PC-9 (cell line): Measurements from ENCODE around the gene NME7. TPM values are rescaled to one million over a fixed set of nuclear protein-coding genes. Genes with fewer than 3 reads are reported as not detected.

Experiments used
- BruUV-seq: library from RNA; stranded (reverse); fragments of 400-500 nt; replicated peaks from 2 replicates; lab custom pipeline; 2021; lab: Mats Ljungman, UMichigan
- CTCF ChIA-PET: fragments of 300-600 bp; sonication (Branson Sonifier 250); formaldehyde crosslinking; loops from one replicate; lab custom pipeline; 2022; ENCODE audit warnings: antibody characterized with exemption; lab: Charles Lee
- POLR2A ChIA-PET: fragments of 300-600 bp; sonication (Branson Sonifier 250); formaldehyde crosslinking; loops from one replicate; lab custom pipeline; 2022; ENCODE audit warnings: antibody characterized with exemption; ENCODE audit not compliant: unreplicated experiment; lab: Charles Lee
- DNase-seq, 2 experiments: peaks; one replicate each; pipeline versions ENCODE4 v3.0.0 to v3.0.0-alpha.2; 2015 to 2022; ENCODE audit warnings: mixed read lengths in 1 of 2
- H2AFZ ChIP-seq: fragments of 200-600 bp; sonication (generic); 2 replicates; pipeline ENCODE4 v1.8.1; 2017; ENCODE audit warnings: antibody characterized with exemption
- H3F3A ChIP-seq: fragments of 200-600 bp; sonication (generic); 2 replicates; pipeline ENCODE4 v1.8.1; 2017; ENCODE audit warnings: antibody characterized with exemption, mild to moderate bottlenecking, low read depth; ENCODE audit not compliant: insufficient read depth
- H3K27ac ChIP-seq: fragments of 200-600 bp; sonication (generic); 2 replicates; pipeline ENCODE4 v1.6.1; 2016; ENCODE audit warnings: mixed run types
- H3K27me3 ChIP-seq: fragments of 200-600 bp; sonication (generic); 2 replicates; pipeline ENCODE4 v1.6.1; 2016; ENCODE audit warnings: low read depth, mixed run types; ENCODE audit not compliant: insufficient read depth
- H3K36me3 ChIP-seq: fragments of 200-600 bp; sonication (generic); 2 replicates; pipeline ENCODE4 v1.6.1; 2016; ENCODE audit warnings: low read depth, mixed run types
- H3K4me1 ChIP-seq: fragments of 200-600 bp; sonication (generic); replicated peaks from 2 replicates; pipeline ENCODE4 v1.6.1; 2016; ENCODE audit warnings: mixed run types; ENCODE audit not compliant: insufficient read depth
- H3K4me2 ChIP-seq: fragments of 200-600 bp; sonication (generic); 2 replicates; pipeline ENCODE4 v1.6.1; 2017; ENCODE audit warnings: mixed run types
- H3K4me3 ChIP-seq: fragments of 200-600 bp; sonication (generic); 2 replicates; pipeline ENCODE4 v1.6.1; 2016; ENCODE audit warnings: mixed run types
- H3K79me2 ChIP-seq: fragments of 200-600 bp; sonication (generic); 2 replicates; pipeline ENCODE4 v1.6.1; 2017; ENCODE audit warnings: low read depth, mixed run types
- H3K9me2 ChIP-seq: fragments of 200-600 bp; sonication (generic); 2 replicates; pipeline ENCODE4 v1.8.1; 2017; ENCODE audit warnings: mild to moderate bottlenecking; ENCODE audit not compliant: insufficient read depth
- H3K9me3 ChIP-seq: fragments of 200-600 bp; sonication (generic); 2 replicates; pipeline ENCODE4 v1.8.1; 2016; ENCODE audit warnings: low read depth; ENCODE audit not compliant: insufficient read depth
- H4K20me1 ChIP-seq: fragments of 200-600 bp; sonication (generic); 2 replicates; pipeline ENCODE4 v1.8.1; 2017; ENCODE audit not compliant: insufficient read depth
- EZH2 ChIP-seq: fragments of 200-600 bp; sonication (generic); IDR thresholded peaks from 2 replicates; pipeline ENCODE4 v1.8.0; 2017; ENCODE audit warnings: antibody characterized with exemption, low read depth
- intact Hi-C: fragments of 100-400 bp; cut with micrococcal nuclease; formaldehyde crosslinking; loops from one replicate; pipeline ENCODE4 v1.10.0; 2022; ENCODE audit not compliant: unreplicated experiment
- total RNA-seq: library from RNA; stranded (reverse); gene quantifications from 2 replicates; pipeline ENCODE4 v1.2.3, GENCODE V29; 2021
- TF ChIP-seq, protein P1 (sequence below): fragments of 200-600 bp; sonication (generic); conservative IDR thresholded peaks from 2 replicates; pipeline ENCODE4 v1.6.1; 2017; ENCODE audit warnings: mixed run types, antibody characterized with exemption, mild to moderate bottlenecking, moderate library complexity

NME7 gene
- total RNA-seq, 1 experiment from 2014 or later: 21.4 TPM

DNA sequence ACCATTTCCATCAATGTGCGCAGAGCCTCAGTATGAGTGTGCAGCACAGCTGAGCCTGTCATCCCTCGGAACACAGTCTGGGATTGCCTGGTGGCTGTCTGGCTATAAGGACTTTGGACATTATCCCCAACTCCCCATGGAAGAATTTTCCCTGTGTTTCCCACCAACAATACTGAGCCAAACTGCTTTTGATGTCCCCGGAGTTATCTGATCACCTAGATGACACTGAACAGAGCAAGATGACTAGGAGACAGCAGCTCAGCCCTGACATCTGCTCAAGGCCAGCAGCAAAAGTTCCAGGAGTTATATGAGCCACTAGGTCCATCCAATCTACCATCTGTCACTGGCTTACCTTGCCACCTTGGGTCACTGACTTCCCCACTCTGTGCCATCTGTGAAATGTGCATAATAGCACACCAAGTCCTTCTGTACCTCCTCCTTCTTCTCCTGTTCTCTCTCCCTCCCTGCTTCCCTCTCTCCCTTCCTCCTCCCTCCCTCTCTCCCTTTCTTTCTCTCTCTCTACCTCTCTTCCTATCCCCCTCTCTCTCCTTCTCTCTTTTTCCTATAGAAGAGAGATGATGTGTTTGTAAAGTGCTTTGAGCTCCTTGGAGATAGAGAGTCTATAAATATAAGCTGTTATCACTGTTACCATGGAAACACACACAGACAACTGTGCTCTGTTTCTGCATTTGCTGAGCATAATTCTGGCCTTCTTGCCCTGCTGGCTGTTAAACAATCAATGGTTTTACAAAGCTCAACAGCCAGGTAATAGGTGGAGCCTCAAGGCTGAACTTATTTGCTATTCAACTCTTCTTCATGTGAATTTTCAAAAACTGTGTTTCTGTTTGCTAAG lies 280.8 kb downstream of the NME7 start:
- no peaks in the 10 kb centered on the region for H3F3A ChIP-seq
- intact Hi-C loops: no loop called here
- H3K27me3 ChIP-seq: no peaks in the 10 kb centered on the region
- no peaks in the 10 kb centered on the region for H3K9me2 ChIP-seq
- H4K20me1 ChIP-seq: no peaks in the 10 kb centered on the region
- H3K4me3 ChIP-seq: no peak overlapping the region
- no peak overlapping the region for H3K27ac ChIP-seq
- no peak for TF ChIP-seq EZH2
- TF ChIP-seq, protein P1, sequence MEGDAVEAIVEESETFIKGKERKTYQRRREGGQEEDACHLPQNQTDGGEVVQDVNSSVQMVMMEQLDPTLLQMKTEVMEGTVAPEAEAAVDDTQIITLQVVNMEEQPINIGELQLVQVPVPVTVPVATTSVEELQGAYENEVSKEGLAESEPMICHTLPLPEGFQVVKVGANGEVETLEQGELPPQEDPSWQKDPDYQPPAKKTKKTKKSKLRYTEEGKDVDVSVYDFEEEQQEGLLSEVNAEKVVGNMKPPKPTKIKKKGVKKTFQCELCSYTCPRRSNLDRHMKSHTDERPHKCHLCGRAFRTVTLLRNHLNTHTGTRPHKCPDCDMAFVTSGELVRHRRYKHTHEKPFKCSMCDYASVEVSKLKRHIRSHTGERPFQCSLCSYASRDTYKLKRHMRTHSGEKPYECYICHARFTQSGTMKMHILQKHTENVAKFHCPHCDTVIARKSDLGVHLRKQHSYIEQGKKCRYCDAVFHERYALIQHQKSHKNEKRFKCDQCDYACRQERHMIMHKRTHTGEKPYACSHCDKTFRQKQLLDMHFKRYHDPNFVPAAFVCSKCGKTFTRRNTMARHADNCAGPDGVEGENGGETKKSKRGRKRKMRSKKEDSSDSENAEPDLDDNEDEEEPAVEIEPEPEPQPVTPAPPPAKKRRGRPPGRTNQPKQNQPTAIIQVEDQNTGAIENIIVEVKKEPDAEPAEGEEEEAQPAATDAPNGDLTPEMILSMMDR: no peak
- H2AFZ ChIP-seq: no peak overlapping the region
- ChIA-PET POLR2A (no interaction called here), CTCF (no interaction called here)
- BruUV-seq: no TSS peak
- H3K9me3 ChIP-seq: no peaks in the 10 kb centered on the region
- H3K4me2 ChIP-seq: no peak overlapping the region
- no peaks in the 10 kb centered on the region for H3K36me3 ChIP-seq
- H3K4me1 ChIP-seq: 0 out of 2 replicates have a peak, but pooled peaks cover 8% of the 10 kb centered on the region
- DNase-seq: peak in 1 of 2 experiments; percentile 45
- no peaks in the 10 kb centered on the region for H3K79me2 ChIP-seq

DNA sequence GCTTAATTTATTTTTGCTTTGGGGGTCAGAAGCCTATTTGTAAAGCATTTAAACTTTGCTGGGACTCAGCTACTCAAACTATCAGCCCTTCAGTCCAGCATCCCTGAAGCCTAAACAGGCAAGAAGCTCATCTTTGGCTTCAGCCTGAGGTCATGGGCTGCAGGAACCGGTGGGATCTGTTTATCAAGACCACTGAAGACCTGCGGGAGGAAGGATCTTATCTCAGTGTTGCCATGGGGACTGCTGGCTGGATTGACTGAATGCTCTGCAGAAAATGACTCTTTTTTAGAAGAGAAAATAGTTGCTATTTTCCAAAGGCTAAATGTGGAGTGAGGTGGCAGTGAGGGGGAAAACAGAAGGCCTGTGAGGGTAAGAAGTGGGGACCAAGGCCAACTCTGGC lies 281.7 kb downstream of the NME7 start:
- Histone ChIP-seq H3K36me3 (no peaks in the 10 kb centered on the region), H3K27me3 (no peaks in the 10 kb centered on the region), H3K4me2 (no peak overlapping the region), H3K4me3 (no peak overlapping the region), H3K27ac (no peak overlapping the region), H3K9me3 (no peaks in the 10 kb centered on the region), H3K4me1 (0 out of 2 replicates have a peak, but pooled peaks cover 8% of the 10 kb centered on the region), H3K9me2 (no peaks in the 10 kb centered on the region), H3F3A (no peaks in the 10 kb centered on the region), H2AFZ (no peak overlapping the region), H4K20me1 (no peaks in the 10 kb centered on the region), H3K79me2 (no peaks in the 10 kb centered on the region)
- TF ChIP-seq, protein P1: no peak
- no peak for TF ChIP-seq EZH2
- BruUV-seq: no TSS peak
- ChIA-PET CTCF (no interaction called here), POLR2A (no interaction called here)
- no peak for DNase-seq
- intact Hi-C loops: no loop called here

Other genes with a start within 250 kb of the NME7 start
- 14.7 and 15.6 TPM in 2 replicates for gene BLZF1, start 398 bp upstream of the NME7 start, total RNA-seq
- 0.37 TPM in 1 of 2 replicates, not detected in the other for gene CCDC181, start 59.7 kb upstream of the NME7 start, total RNA-seq
- gene SLC19A2, start 118.1 kb upstream of the NME7 start, total RNA-seq: 3.9 and 4.9 TPM in 2 replicates
- gene F5, start 218.7 kb upstream of the NME7 start, total RNA-seq: not detected in 2 replicates